Measurements from ENCODE around the gene PGS1.

DNA sequence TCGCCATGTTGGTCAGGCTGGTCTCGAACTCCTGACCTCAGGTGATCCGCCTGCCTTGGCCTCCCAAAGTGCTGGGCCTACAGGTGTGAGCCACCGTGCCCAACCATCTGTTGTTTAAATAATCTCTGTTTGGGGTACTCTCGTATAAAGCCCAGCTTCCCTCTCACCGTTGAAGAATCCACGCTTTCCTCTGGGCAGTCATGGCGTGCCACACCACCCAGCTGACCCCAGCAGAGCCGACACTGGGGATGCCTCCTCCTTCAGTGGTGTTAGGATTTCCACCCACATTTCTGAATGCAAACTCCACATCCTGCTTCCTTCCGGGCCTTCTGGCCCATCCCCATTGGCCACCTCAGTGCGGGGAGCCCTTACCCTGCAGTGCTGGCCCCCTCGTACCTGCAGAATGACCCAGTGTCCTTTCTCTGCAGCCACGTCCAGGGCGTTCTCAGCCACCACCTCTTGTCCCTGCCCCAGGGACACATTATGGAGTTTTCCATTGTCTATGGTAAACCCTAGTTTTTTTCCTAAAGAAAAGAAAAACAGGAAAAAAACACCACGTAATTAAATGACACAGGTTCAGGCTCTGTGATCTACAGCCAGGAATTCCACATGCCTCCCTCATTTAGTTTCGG lies 60.4 kb downstream of the PGS1 start:
- TF ChIP-seq CTCF (IDR thresholded peaks at IDR 0.05) (no peak), POLR2A (IDR thresholded peaks at IDR 0.05) (no peak)
